Smooth muscle cell (in vitro differentiated cells): ENCODE results near the gene CEP55. TPM values are rescaled to one million over a fixed set of nuclear protein-coding genes. Genes with fewer than 3 reads are reported as not detected.

Experiments
- DNase-seq: peaks from one replicate; lab custom pipeline; 2025; ENCODE audit not compliant: unreplicated experiment; lab: John Stamatoyannopoulos, UW
- H2AFZ ChIP-seq: fragments of 200-600 bp; sonication (generic); 2 replicates; pipeline ENCODE4 v1.6.0; 2016; ENCODE audit warnings: antibody characterized with exemption, low read depth, mild to moderate bottlenecking
- H3F3A ChIP-seq: fragments of 200-600 bp; sonication (generic); 2 replicates; pipeline ENCODE4 v1.6.0; 2017; ENCODE audit warnings: antibody characterized with exemption, low read depth
- H3K27ac ChIP-seq: fragments of 200-600 bp; sonication (generic); 2 replicates; pipeline ENCODE4 v1.5.1; 2016; ENCODE audit warnings: low read depth, mild to moderate bottlenecking
- H3K27me3 ChIP-seq: fragments of 200-600 bp; sonication (generic); 2 replicates; pipeline ENCODE4 v1.6.1; 2016; ENCODE audit warnings: low read depth, mild to moderate bottlenecking
- H3K36me3 ChIP-seq: fragments of 200-600 bp; sonication (generic); 2 replicates; pipeline ENCODE4 v1.5.1; 2016; ENCODE audit warnings: low read depth
- H3K4me1 ChIP-seq: fragments of 200-600 bp; sonication (generic); 2 replicates; pipeline ENCODE4 v1.5.1; 2016; ENCODE audit warnings: low read depth
- H3K4me2 ChIP-seq: fragments of 200-600 bp; sonication (generic); 2 replicates; pipeline ENCODE4 v1.6.0; 2016; ENCODE audit warnings: mild to moderate bottlenecking
- H3K4me3 ChIP-seq: fragments of 200-600 bp; sonication (generic); 2 replicates; pipeline ENCODE4 v1.5.1; 2016; ENCODE audit warnings: mild to moderate bottlenecking
- H3K79me2 ChIP-seq: fragments of 200-600 bp; sonication (generic); 2 replicates; pipeline ENCODE4 v1.6.0; 2016; ENCODE audit warnings: low read depth, mild to moderate bottlenecking
- H3K9ac ChIP-seq: fragments of 200-600 bp; sonication (generic); 2 replicates; pipeline ENCODE4 v1.6.0; 2016; ENCODE audit warnings: low read depth
- H3K9me3 ChIP-seq: fragments of 200-600 bp; sonication (generic); replicated peaks from 2 replicates; pipeline ENCODE4 v1.5.1; 2016; ENCODE audit warnings: low read depth
- H4K20me1 ChIP-seq: fragments of 200-600 bp; sonication (generic); 2 replicates; pipeline ENCODE4 v1.6.0; 2016; ENCODE audit warnings: low read depth
- WGBS: methylation state at CpG from one replicate; pipeline ENCODE4 v1.1.7; 2016; ENCODE audit warnings: low lambda C conversion rate; 5-methylcytosine and 5-hydroxymethylcytosine counted together
- polyA plus RNA-seq: library from polyadenylated mRNA; unstranded; fragments of >200 nt; fragmentation: Nextera tagmentation; extraction: Ambion mirVana; gene quantifications from 2 replicates; pipeline ENCODE4 v1.2.1, GENCODE V29; 2016
- total RNA-seq: library from RNA; depleted of rRNA; stranded (reverse); fragments of >200 nt; gene quantifications from 2 replicates; pipeline ENCODE4 v1.2.3, GENCODE V29; 2014
- TF ChIP-seq, protein P1 (sequence below): fragments of 200-600 bp; sonication (generic); IDR thresholded peaks from 2 replicates; pipeline ENCODE4 v1.5.1; 2017; ENCODE audit warnings: borderline replicate concordance, mild to moderate bottlenecking, antibody characterized with exemption; ENCODE audit not compliant: insufficient read depth, poor library complexity, severe bottlenecking

The CEP55 gene
- total and polyA plus RNA-seq, 2 experiments from 2014 or later, result 6.8 to 9.3 TPM

DNA sequence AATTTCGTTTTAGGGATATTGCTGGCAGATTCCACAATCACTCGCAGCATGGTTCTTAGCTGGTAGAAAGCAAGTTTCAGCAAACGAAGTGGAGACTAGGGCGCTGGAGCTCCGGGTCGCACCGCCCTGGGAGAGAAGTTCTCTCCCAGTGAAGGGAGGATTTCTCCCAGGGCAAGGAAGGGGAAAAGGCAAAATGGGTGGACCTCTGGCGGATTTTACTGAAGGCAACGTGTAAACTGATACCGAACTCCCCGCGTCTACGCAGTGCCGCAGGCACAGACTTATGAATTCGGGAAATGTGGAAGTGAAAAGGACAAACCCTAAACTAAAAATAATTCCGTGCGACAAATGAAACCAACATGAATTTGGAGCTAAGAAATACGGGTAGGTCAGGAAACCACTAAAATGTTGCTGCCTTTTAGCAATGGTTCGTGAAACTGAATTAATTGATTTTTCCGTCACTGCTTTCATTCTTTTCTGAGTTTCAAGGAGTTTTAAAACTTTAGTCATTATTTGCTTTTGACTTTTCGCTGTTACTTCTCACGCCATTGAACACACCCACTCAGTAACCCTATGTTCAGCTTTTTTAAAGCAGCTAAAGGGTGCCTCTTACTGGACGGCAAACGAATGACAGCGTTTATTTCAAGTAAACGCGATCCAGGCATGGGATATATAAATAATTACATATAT lies 14.1 kb upstream of the CEP55 start, which contains the start of gene MYOF:
Gene MYOF (minus strand): TSS at position 190 of the 690 bp plus-strand sequence. CDS start 140 bp downstream, at position 50.
- Histone ChIP-seq H3K9ac (peak within 1 kb of the TSS; percentile 99), H4K20me1 (no peaks in the 10 kb centered on the region), H3K27me3 (no peaks in the 10 kb centered on the region), H2AFZ (peak within 1 kb of the TSS; percentile 88), H3K4me3 (peak within 1 kb of the TSS; percentile 78), H3K36me3 (no peaks in the 10 kb centered on the region), H3K4me1 (peaks cover 15% of the 10 kb centered on the region), H3K27ac (peak within 1 kb of the TSS; percentile 99), H3F3A (peaks cover 5% of the 10 kb centered on the region), H3K79me2 (peaks cover 40% of the 10 kb centered on the region), H3K9me3 (no peaks in the 10 kb centered on the region), H3K4me2 (peak within 1 kb of the TSS; percentile 88)
- no peak for DNase-seq
- under 1% methylated on average over 27 of the region's 27 CpGs for WGBS
- TF ChIP-seq, protein P1, sequence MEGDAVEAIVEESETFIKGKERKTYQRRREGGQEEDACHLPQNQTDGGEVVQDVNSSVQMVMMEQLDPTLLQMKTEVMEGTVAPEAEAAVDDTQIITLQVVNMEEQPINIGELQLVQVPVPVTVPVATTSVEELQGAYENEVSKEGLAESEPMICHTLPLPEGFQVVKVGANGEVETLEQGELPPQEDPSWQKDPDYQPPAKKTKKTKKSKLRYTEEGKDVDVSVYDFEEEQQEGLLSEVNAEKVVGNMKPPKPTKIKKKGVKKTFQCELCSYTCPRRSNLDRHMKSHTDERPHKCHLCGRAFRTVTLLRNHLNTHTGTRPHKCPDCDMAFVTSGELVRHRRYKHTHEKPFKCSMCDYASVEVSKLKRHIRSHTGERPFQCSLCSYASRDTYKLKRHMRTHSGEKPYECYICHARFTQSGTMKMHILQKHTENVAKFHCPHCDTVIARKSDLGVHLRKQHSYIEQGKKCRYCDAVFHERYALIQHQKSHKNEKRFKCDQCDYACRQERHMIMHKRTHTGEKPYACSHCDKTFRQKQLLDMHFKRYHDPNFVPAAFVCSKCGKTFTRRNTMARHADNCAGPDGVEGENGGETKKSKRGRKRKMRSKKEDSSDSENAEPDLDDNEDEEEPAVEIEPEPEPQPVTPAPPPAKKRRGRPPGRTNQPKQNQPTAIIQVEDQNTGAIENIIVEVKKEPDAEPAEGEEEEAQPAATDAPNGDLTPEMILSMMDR, result peak; percentile 72

DNA sequence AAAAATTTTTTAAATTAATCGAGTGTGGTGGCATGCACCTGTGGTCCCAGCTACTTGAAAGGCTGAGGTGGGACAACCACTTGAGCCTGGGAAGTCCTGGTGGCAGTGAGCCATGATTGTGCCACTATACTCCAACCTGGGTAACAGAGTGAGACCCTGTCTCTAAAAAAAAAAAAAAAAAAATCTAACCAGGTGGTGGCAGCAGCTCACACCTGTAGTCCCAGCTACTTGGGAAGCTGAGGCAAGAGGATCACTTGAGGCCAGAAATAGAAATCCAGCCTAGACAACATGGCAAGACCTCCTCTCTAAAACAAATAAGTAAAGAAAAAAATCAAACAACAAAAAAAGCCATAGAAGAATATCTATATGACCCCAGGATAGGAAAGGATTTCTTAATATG lies 10.7 kb upstream of the CEP55 start:
- H3K9ac ChIP-seq, result no peak overlapping the region
- WGBS, result 44% methylated on average over 1 of the region's 1 CpG
- no peak overlapping the region for H3K27ac ChIP-seq
- no peaks in the 10 kb centered on the region for H4K20me1 ChIP-seq
- DNase-seq, result no peak
- H3K4me3 ChIP-seq, result no peak overlapping the region
- H3F3A ChIP-seq, result peaks cover 5% of the 10 kb centered on the region
- TF ChIP-seq, protein P1, result no peak
- H2AFZ ChIP-seq, result no peak overlapping the region
- no peaks in the 10 kb centered on the region for H3K36me3 ChIP-seq
- H3K79me2 ChIP-seq, result peaks cover 6% of the 10 kb centered on the region
- no peak overlapping the region for H3K4me2 ChIP-seq
- no peaks in the 10 kb centered on the region for H3K9me3 ChIP-seq
- H3K4me1 ChIP-seq, result no peaks in the 10 kb centered on the region
- no peaks in the 10 kb centered on the region for H3K27me3 ChIP-seq

DNA sequence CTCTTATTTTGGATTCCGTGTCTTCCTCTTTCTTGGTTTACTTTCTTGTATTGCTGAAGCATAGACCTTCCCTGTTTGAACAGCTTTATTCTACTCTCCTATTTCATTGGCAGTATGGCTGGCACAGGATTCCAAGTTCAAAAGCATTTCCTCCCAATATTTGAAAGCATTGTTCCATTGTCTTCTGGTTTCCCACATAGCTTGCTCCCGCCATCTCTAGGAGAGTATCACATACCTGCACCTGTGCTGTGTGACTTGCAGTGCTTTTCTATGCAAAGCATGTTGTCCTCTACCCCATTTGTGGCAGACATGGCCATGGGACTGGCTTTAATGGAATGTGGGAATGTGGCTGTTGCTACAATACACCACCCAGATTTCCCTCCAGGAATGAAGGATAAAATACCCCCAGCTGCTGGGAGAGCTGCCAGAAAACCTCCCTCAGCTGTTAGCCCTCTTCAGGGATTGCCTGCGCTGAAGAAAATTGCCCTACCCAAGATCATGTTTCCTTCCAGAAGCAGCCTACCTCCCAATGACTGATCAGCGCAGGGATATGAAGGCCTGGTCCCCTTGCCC lies 7.4 kb upstream of the CEP55 start:
- no peak for DNase-seq
- H3K36me3 ChIP-seq, result no peaks in the 10 kb centered on the region
- no peaks in the 10 kb centered on the region for H3K79me2 ChIP-seq
- no peak overlapping the region for H2AFZ ChIP-seq
- H3K4me2 ChIP-seq, result no peak overlapping the region
- WGBS, result 90% methylated on average over 4 of the region's 4 CpGs
- H3F3A ChIP-seq, result no peaks in the 10 kb centered on the region
- H3K27ac ChIP-seq, result no peak overlapping the region
- no peaks in the 10 kb centered on the region for H3K27me3 ChIP-seq
- TF ChIP-seq, protein P1, result no peak
- H3K9ac ChIP-seq, result no peak overlapping the region
- no peaks in the 10 kb centered on the region for H3K9me3 ChIP-seq
- no peaks in the 10 kb centered on the region for H3K4me1 ChIP-seq
- no peaks in the 10 kb centered on the region for H4K20me1 ChIP-seq
- no peak overlapping the region for H3K4me3 ChIP-seq

DNA sequence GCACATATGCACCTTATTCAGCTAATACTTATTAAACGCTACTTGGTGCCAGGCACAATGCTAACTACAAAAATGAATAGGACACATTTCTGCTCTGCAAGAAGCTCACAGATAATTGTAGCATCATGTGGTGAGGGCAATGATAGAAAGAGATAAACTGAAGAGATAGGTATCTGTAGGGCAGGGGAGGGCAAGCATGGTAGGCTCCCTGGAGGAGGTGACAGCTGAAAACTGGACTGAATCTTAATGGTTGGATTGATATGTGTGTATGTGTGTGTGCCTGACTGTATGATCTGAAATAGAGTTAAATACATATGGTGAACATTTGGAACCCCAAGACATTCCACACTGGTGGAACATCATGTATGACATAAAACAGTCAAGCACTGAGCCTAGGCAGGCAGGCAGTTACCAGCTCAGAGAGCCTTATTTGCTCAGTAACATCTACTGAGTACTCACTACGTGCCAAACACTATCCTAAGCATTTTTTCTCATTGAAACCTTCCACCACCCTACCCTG lies 4.8 kb upstream of the CEP55 start:
- Histone ChIP-seq H3K27me3 (no peaks in the 10 kb centered on the region), H2AFZ (no peak overlapping the region), H3K27ac (no peak overlapping the region), H3K36me3 (no peaks in the 10 kb centered on the region), H3K4me1 (no peaks in the 10 kb centered on the region), H3K79me2 (no peaks in the 10 kb centered on the region), H3K9me3 (no peaks in the 10 kb centered on the region), H3K4me3 (no peak overlapping the region), H3K4me2 (no peak overlapping the region), H3F3A (peaks cover 3% of the 10 kb centered on the region), H3K9ac (no peak overlapping the region), H4K20me1 (no peaks in the 10 kb centered on the region)
- no peak for DNase-seq
- TF ChIP-seq, protein P1, result no peak
- 90% methylated on average over 2 of the region's 2 CpGs for WGBS
